Lung (tissue), 12 donors: ENCODE data around the gene ABCA12. TPM values are rescaled to one million over a fixed set of nuclear protein-coding genes. Genes with fewer than 3 reads are reported as not detected.

Experiments
- ATAC-seq: fragments of 200-7000 bp; cut with Tn5 transposase; one replicate; pipeline ENCODE4 v1.9.1; 2020; ENCODE audit warnings: moderate number of reproducible peaks; ENCODE audit not compliant: insufficient read depth, low FRiP score
- DNase-seq, 3 donors: peaks; one replicate each; pipeline ENCODE4 v3.0.0-alpha.2; 2013 to 2017
- H3K27ac ChIP-seq, 2 donors: one replicate each; pipeline ENCODE4 v1.5.1; 2013; ENCODE audit warnings: mild to moderate bottlenecking in 2 of 2, moderate library complexity in 2 of 2, control low read depth in 1 of 2, inconsistent platforms in 1 of 2, low read depth in 1 of 2, low read length in 1 of 2
- H3K27me3 ChIP-seq, 3 donors: one replicate each; pipeline ENCODE4 v1.5.1; 2013; ENCODE audit warnings: low read length in 2 of 3; ENCODE audit not compliant: control insufficient read depth in 3 of 3, insufficient read depth in 3 of 3
- H3K36me3 ChIP-seq, 4 donors: one replicate each; pipeline ENCODE4 v1.5.1; 2013; ENCODE audit warnings: low read length in 4 of 4, mild to moderate bottlenecking in 1 of 4, moderate library complexity in 1 of 4; ENCODE audit not compliant: control insufficient read depth in 4 of 4, insufficient read depth in 4 of 4
- H3K4me1 ChIP-seq, 5 donors: one replicate each; pipeline ENCODE4 v1.5.1; 2013; ENCODE audit warnings: low read length in 5 of 5, mild to moderate bottlenecking in 2 of 5, moderate library complexity in 1 of 5; ENCODE audit not compliant: control insufficient read depth in 5 of 5, insufficient read depth in 5 of 5
- H3K4me3 ChIP-seq: one replicate; pipeline ENCODE4 v1.5.1; 2013; ENCODE audit warnings: mild to moderate bottlenecking, control low read depth, moderate library complexity
- H3K9ac ChIP-seq, 2 donors: one replicate each; pipeline ENCODE4 v1.5.1; 2013; ENCODE audit warnings: low read length in 2 of 2, control low read depth in 1 of 2; ENCODE audit not compliant: insufficient read depth in 1 of 2
- H3K9me3 ChIP-seq, 4 donors: one replicate each; pipeline ENCODE4 v1.5.1; 2013; ENCODE audit warnings: low read length in 3 of 4, mild to moderate bottlenecking in 1 of 4, moderate library complexity in 1 of 4; ENCODE audit not compliant: control insufficient read depth in 4 of 4, insufficient read depth in 3 of 4
- CTCF ChIP-seq: IDR thresholded peaks from 2 replicates; pipeline ENCODE4 v1.5.1; 2012; ENCODE audit warnings: mild to moderate bottlenecking; ENCODE audit errors: control extremely low read depth, extremely low read depth
- WGBS, 2 donors: extraction: QIAGEN DNeasy Blood & Tissue Kit; methylation state at CpG; one replicate each; pipeline ENCODE4 v1.1.7; 2013; 5-methylcytosine and 5-hydroxymethylcytosine counted together
- polyA plus RNA-seq, 2 donors: library from polyadenylated mRNA; stranded (reverse); fragments of 200-250 nt; gene quantifications; one replicate each; pipeline ENCODE4 v1.2.1, GENCODE V29; 2013
- total RNA-seq, 2 donors: library from RNA; depleted of rRNA in 1 of 2; stranded (reverse); fragments of >200 nt in 1 of 2; gene quantifications; one replicate each; pipeline ENCODE4 v1.2.1, GENCODE V29; 2014 to 2021
- donor health status: control.
- donor health status: control.
- donor health status: Bipolar disorder and iron deficiency.
- donor health status: healthy.
- donor health status: DM: yes; HTN: yes; CAD: no.

Gene ABCA12
- total and polyA plus RNA-seq, 4 donors, result 0.06 to 2.2 (median 0.19) TPM

GRCh38 chr2:215149060-215149459, 10.6 kb upstream of the ABCA12 start:
- ATAC-seq, result no peak
- Histone ChIP-seq H3K4me3 (no peak overlapping the region), H3K27me3 (no peaks in the 10 kb centered on the region), H3K9ac (no peak overlapping the region), H3K4me1 (no peaks in the 10 kb centered on the region), H3K9me3 (no peaks in the 10 kb centered on the region), H3K36me3 (no peaks in the 10 kb centered on the region), H3K27ac (no peak overlapping the region)
- no peak for DNase-seq
- WGBS, 2 donors, result 87 to 91% methylated on average over 2 of the region's 2 CpGs
- no peak for TF ChIP-seq CTCF

DNA sequence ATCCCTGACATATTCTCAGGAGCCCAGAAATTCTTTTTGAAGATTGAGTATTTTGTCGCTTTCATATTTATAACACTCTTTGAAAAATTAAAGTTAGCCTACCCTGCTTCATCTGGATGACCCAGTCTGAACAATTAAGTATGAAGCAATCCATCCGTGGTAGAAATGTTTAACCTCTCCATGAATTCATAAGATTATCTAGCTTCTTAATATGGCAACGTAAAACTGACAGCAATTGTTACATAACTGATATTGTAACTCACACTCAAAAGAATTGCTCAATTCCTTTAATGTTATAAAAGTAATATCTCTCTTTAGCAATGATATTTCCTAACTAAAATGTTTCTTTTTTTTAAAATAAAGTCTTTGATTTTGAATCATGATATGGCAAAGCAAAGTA, 7.2 kb upstream of the ABCA12 start:
- TF ChIP-seq CTCF, result no peak
- Histone ChIP-seq H3K9me3 (no peaks in the 10 kb centered on the region), H3K9ac (no peak overlapping the region), H3K4me1 (no peaks in the 10 kb centered on the region), H3K27ac (no peak overlapping the region), H3K36me3 (no peaks in the 10 kb centered on the region), H3K4me3 (no peak overlapping the region), H3K27me3 (no peaks in the 10 kb centered on the region)
- DNase-seq (peak in 1 of 3 donors; percentile 8), ATAC-seq (no peak)
- 47 to 49% methylated on average over 3 of the region's 3 CpGs for WGBS, 2 donors

GRCh38 chr2:215144106-215144875, 5.9 kb upstream of the ABCA12 start:
- no peaks in the 10 kb centered on the region for H3K4me1 ChIP-seq
- ATAC-seq (no peak), DNase-seq (no peak)
- H3K9me3 ChIP-seq, result no peaks in the 10 kb centered on the region
- no peaks in the 10 kb centered on the region for H3K36me3 ChIP-seq
- no peak overlapping the region for H3K4me3 ChIP-seq
- no peak overlapping the region for H3K27ac ChIP-seq
- no peak for TF ChIP-seq CTCF
- WGBS, 2 donors, result 83 to 86% methylated on average over 5 of the region's 5 CpGs
- no peak overlapping the region for H3K9ac ChIP-seq
- no peaks in the 10 kb centered on the region for H3K27me3 ChIP-seq

DNA sequence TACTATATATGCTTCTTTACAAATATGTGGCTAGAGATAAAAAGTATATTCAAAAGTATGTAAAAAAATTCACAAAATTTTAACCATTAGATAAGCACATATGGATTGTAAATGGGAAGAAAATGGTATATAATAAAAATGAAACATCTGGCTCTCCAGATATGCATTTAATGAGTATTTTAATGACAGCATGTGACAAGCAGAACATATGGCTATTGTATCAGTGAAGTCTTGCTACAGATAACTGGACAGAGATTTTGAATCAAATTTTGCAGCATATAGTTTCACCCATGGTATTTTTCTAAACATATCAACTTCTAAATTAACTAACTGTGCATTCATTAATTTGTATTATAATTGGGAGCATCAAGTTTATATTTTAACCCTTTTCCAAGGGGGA, 5.0 kb upstream of the ABCA12 start:
- H3K27ac ChIP-seq, result no peak overlapping the region
- H3K4me3 ChIP-seq, result no peak overlapping the region
- H3K4me1 ChIP-seq, result no peaks in the 10 kb centered on the region
- no peaks in the 10 kb centered on the region for H3K9me3 ChIP-seq
- TF ChIP-seq CTCF, result no peak
- no peak overlapping the region for H3K9ac ChIP-seq
- DNase-seq (no peak), ATAC-seq (no peak)
- H3K36me3 ChIP-seq, result no peaks in the 10 kb centered on the region
- H3K27me3 ChIP-seq, result no peaks in the 10 kb centered on the region
